NCI-H460 (cell line): Measurements from ENCODE around the gene PGA4. TPM values are rescaled to one million over a fixed set of nuclear protein-coding genes. Genes with fewer than 3 reads are reported as not detected.

Source experiments
- DNase-seq: peaks from one replicate; pipeline ENCODE4 v3.0.0-alpha.2; 2016; ENCODE audit warnings: low read depth; ENCODE audit errors: extremely low read depth
- total RNA-seq: library from RNA; depleted of rRNA; stranded (reverse); fragments of >200 nt; shearing (Covaris generic); gene quantifications from 2 replicates; pipeline ENCODE4 v1.2.3, GENCODE V29; 2014; rRNA removed

PGA4 gene
- total RNA-seq, 1 experiment from 2014 or later = not detected

DNA sequence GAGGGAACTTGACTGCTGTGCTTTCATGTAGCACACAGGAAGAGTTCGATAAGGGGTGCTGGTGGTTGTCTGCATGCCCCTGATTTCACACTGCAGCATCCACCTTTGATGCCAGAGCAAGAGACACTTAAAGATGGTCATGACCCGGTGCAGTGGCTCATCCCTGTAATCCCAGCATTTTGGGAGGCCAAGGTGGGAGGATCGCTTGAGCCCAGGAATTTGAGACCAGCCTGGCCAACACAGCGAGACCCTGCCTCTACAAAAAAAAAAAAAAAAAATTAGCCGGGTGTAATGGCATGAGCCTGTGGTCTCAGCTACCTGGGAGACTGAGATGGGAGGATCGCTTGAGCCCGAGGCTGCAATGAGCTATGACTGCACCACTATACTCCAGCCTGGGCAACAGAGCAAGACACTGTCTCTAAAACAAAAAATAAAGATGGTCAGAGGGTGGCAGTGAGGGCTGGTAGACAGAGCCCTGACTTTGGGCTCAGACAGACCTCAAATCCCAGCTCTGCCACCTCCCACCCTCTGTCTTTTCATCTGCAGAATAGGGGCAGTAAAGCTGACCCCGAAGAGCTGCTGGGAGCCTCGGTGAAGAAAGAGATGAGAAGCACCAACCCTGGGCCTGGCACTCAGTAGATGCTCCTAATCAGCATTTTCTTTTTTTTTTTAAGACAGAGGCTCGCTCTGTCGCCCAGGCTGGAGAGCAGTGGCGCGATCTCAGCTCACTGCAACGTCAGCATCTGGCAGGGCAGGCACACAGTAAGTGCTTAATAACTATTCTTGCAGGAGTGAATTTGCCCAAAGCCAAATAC lies 55.2 kb downstream of the PGA4 start:
- no peak for DNase-seq

DNA sequence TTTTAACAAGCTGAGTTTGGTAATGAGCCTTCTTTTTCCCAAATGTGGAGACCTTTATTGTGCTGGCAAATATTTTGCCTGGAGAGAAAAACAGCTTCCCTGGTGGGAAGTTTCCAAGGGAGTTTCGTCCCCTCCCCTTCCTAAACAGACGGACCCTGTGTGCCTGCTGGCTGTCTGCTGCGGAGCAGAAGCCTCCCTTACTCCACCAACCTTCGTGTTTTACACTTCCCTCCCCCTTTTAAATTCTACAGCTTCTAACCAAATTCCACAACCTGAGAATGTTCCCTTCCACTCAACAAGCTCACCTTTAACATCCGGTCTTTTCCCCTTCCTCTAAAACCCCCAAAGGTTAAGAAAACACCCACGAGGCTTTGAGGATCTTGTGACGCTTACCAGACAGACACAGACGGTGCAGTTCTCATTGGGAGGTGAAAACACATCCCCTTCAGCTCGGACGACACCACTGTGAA lies 55.9 kb downstream of the PGA4 start:
- no peak for DNase-seq

DNA sequence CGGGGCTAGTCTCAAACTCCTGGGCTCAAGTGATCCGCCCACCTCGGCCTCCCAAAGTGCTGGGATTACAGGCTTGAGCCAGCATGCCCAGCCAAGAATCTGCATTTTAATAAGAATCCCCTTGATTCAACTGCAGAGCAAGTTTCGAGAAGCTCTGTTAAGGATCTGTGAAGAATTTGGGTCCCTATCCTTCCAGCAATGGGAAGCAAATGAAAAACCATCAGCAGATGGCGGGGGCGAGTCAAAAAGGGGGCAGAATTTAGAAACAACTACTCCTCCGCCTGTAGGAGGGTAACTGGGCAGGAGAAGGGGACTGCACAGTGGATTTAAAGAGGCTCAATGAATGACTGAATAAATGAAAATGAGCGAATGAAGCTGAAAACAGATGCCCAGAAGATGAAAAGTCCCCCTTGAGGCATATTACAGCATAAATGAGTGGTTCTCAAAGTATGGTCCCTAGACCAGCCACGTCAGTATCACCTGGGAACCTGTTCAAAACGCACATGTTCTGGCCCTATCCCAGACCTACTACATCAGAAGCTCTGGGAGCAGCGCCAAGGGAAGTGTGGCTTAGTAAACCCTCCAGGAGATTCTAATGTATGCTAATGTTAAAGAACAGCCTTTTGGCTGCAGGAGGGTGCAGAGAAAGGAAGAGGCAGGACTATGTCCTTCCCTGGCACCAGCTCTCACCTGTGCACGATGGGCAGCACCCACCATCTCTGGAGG lies 58.0 kb downstream of the PGA4 start:
- no peak for DNase-seq

GRCh38 chr11:61280883-61281580 lies 58.9 kb downstream of the PGA4 start:
- no peak for DNase-seq

Other genes with a start within 250 kb of the PGA4 start
- gene CD5, start 119.9 kb upstream of the PGA4 start, total RNA-seq = not detected in 2 replicates
- gene VPS37C, start 60.9 kb upstream of the PGA4 start, total RNA-seq = 22.9 and 23.7 TPM in 2 replicates
- gene PGA3, start 18.8 kb upstream of the PGA4 start, total RNA-seq = not detected in 2 replicates
- not detected in 2 replicates for gene PGA5, start 18.8 kb downstream of the PGA4 start, total RNA-seq
- 0.30 and 0.46 TPM in 2 replicates for gene VWCE, start 73.0 kb downstream of the PGA4 start, total RNA-seq
- 85.3 and 96.6 TPM in 2 replicates for gene DDB1, start 110.8 kb downstream of the PGA4 start, total RNA-seq
- gene TKFC, start 110.9 kb downstream of the PGA4 start, total RNA-seq = 42.0 and 43.6 TPM in 2 replicates
- gene CYB561A3, start 139.5 kb downstream of the PGA4 start, total RNA-seq = 16.0 and 25.1 TPM in 2 replicates
- 34.1 and 35.9 TPM in 2 replicates for gene TMEM138, start 140.0 kb downstream of the PGA4 start, total RNA-seq
- gene TMEM216, start 170.2 kb downstream of the PGA4 start, total RNA-seq = 11.5 and 11.6 TPM in 2 replicates
- 36.6 and 42.5 TPM in 2 replicates for gene CPSF7, start 207.6 kb downstream of the PGA4 start, total RNA-seq
- 18.1 and 29.4 TPM in 2 replicates for gene SDHAF2, start 207.8 kb downstream of the PGA4 start, total RNA-seq